HG02798 (cell line): ENCODE measurements around the gene INAFM2.

Experiments
- ATAC-seq: cut with Tn5 transposase; IDR thresholded peaks from one replicate; pipeline ENCODE4 v1.9.1; 2021; ENCODE audit warnings: mild to moderate bottlenecking; ENCODE audit not compliant: unreplicated experiment, poor library complexity

The INAFM2 gene

DNA sequence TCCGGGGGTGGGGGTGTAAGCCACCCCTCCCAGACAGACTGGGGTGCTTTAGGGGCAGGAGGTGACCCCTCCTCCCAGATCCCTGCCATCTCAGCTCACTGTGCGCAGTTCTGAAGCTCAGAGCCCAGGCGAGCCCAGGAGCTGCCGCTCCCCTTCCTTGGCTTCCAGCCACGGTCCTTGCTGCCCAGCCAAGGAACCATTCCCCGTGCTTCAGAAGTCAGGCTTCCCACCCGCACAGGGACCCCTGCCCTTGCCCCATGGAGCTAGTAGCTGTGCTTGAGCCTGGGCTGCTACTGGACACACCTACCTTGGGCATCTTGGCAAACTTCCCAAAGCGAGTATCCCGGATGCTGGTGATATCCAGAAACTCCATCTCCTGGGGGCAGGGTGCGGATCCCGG lies 20.5 kb upstream of the INAFM2 start:
- ATAC-seq = no peak

DNA sequence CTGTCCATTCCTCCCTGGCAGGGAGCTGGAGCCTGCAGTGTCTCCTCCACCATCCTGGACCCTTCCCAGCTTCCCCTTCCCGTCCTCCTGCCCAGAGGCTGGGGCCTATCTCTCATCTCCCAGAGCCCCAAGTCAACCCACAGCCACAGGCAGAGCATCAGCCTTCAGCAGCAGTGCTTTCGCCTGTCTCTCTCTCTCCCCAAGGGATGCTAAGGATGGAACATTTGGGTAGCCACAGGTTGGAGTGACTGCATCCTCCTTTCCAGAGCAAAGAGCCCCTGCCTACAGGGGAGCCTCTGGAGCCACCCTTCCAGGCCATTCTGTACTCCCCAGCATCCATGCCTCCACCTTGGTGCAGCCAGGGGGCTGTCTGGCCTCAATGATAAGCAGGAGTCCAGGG lies 19.9 kb upstream of the INAFM2 start:
- no peak for ATAC-seq

DNA sequence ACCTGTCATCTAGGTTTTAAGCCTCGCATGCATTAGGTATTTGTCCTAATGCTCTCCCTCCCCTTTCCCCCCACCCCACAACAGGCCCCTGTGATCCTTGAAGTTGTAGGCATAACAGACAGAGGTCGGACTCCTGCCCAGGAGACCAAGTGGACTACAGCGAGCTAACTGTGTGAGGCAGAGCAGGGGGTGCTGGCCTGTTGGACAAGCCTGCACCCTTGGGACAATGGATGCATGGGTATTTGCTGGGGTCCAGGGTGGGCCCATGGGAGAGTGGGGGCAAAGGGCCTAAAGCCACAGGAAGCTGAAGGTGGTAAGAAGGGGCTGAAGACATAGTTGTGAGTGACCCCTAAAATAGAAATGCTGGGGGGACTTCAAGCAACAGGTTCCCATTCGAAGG lies 18.2 kb upstream of the INAFM2 start:
- ATAC-seq = no peak

DNA sequence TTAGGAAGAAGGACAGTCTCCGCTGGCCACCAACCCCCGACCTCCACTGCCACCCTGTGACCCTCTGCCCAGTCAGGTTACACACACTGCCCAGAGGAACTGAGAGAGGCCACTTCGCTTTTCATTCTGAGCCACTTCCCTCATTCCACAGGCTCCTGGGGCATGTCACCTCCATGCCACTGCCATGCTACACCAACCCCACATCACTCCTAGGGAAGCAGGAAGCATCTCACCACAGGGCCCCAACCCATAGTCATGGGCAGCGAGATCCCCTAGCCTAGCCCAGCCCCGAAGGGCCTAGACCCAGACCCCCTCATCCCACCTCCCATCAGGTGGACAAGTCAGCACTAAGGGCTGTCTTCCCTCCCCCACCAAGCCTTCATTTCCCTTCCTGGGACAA lies 17.1 kb upstream of the INAFM2 start:
- no peak for ATAC-seq

DNA sequence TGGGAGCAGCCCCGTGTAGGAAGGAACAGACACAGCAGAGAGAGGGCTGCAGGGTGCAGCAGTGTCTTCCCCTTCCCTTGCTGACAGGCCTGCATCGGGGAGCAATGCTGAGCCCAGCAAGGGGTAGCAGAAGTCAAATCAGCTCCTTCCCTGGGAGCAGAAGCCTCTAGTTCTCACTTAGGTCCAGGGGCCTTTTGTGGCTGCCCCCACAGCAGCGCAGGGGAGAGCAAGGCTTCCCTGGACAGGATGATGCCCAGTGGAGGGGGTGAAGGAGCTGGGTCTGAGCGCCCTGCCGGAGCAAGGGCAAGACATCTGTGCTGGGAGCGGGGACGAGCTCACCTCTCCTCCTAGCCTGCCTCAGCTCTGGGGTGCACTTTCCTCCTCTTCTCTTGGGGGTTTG lies 16.6 kb upstream of the INAFM2 start:
- no peak for ATAC-seq

DNA sequence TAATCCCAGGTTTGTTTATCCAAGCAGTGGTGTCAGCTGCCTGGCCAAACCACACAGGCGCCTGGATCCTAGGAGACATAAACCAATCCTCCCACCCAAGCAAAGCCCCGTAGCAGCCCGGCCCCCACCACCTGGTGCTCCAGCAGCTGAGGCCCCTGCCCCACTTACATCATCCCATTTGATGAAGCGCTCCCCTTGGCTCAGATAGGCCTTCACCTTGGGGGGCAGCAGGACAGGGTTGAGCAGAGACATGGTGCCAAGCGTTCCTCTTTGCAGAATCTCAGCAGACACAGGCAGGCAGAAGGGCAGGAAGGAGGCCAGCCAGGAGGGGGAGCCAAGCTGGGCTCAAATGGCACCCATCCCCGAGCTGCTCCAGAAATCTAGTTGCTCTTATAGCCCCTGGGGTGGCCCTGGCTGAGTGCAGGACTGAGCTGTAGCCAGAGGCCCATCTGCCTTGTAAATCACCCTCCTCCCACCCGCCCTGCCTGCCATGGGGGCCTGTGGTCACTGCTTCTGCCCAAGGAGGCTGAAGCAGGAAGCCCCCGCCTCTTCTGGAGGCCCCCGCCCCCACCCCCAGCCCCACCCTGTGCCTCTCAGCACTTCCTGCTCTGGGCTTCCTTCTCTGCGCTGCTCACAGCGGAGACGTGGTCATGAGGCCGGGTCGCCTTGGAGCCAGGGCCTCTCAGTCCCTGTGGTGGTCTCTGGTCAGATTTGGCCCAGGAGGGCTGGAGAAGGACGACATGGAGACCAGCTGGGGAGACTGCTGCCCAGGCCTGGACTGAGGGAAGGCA lies 15.9 kb upstream of the INAFM2 start, which contains the start of gene PLCB2:
PLCB2 (minus strand) TSS at position 515 of the 791 bp plus-strand sequence; CDS start at position 252, 263 bp downstream.
- peak; percentile 50 for ATAC-seq

DNA sequence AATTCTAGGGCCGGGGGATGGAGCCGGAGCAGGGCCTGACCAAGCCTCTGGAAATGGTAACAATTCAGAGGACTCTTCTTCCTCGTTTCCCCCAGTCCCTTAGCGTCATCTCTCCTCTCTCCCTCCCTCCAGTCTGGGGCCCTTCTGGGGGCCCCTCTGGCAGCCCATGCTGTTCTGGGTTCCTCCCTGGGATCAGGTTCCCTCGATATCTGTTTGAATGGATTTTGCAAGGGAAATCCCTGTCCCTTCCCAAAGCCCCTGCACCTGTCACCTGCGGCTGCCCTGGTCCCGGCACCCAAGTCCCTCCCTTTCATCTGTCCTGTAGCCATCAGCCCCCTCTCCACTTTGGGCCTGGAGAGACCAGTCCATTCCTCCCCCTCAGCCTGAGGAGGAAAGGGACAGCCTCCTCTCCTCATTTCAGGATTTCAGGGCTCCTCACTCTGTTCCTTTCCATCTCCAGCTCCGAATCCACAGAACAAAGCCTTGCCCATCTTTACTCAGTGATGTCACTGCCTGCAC lies 14.1 kb upstream of the INAFM2 start:
- ATAC-seq = no peak

DNA sequence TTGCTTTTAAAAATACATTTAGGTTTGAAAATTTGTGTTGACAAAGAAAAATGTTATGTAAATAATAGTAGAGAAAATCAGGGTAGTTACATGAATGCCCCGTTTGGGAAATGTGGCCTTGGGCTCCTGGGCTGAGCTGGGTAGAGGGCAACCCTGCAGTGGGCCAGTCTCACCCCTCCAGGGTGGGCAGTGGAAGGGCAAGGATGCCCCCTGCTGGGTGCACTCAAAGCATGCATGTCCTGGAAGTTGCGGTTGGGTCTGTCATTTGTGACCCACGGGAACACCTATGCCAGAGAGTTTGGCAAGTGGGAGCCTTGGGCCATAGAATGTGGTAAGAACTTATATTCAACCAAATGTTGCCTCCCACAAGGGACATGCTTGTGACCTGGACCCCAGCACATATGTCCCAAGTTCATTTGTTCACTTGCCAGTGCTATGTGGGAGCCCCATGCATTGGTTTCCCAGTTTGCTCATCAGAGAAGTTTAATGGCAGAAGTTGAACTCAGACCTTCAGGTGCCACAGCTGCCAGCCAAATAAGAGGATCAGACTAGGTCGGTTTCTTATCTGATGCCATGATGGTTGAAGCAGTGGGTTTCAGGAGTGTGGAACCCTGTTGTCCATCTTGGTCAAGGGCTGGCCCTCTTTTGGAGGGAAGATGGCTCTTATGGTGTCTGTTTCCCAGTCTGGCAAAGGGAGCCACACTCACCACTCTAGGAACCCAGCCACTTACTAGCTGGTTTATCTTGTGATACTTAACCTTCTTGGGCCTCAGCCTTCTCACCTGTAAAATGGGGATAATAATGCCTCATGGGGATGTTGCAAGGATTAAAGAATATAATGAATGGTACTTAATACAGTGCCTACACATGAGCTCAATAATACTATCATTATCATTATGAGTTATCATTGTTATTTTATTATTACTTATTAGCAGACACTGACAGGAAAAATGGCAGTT lies 13.2 kb upstream of the INAFM2 start:
- no peak for ATAC-seq

DNA sequence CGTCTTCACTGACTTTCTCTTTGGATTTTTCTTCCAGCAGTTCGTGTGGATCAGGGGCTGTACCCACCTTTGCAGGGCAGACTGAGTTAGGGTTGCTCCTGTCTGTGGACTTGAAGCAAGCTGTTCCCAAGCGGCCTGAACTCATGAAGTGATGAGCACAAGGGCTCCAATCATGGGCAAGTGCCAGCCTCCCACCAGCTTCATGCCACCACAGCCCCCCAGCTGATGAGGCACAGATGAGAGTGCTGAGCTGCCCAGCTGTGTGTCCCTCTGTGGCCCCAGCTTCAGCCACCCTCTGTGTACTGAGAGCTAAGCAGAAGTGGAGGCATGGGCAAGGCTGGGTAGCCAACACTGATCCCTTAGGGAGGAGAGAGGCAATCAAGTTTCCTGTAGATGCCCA lies 12.5 kb upstream of the INAFM2 start:
- no peak for ATAC-seq

DNA sequence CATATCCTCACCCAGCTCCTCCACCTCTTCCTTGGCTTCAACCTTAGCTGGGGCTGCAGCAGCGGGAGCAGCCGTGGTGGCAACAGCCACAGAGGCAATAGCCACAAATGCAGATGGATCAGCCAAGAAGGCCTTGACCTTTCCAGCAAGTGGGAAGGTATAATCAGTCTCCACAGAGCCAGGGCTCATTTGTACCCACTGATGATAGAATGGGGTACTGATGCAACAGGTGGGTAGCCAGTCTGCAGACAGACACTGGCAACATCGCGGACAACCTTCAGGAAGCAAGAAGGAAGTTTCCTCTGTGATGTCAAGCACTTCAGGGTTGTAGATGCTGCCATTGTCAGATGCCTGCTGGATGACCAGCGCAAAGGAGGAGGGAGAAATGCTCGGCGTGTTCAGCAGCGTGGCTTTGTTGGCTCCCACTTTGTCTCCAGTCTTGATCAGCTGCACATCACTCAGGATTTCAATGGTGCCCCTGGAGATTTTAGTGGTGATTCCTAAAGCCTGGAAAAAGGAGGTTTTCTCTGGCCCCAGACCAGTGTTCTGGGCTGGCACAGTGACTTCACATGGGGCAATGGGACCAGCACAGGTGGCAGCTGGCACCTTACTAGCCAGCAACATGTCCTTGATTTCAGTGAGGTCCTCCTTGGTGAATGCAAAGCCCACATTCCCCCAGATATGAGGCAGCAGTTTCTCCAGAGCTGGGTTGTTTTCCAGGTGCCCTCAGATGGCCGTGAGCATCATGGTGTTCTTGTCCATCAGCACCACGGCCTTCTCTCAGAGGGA lies 10.9 kb upstream of the INAFM2 start:
- ATAC-seq = no peak

DNA sequence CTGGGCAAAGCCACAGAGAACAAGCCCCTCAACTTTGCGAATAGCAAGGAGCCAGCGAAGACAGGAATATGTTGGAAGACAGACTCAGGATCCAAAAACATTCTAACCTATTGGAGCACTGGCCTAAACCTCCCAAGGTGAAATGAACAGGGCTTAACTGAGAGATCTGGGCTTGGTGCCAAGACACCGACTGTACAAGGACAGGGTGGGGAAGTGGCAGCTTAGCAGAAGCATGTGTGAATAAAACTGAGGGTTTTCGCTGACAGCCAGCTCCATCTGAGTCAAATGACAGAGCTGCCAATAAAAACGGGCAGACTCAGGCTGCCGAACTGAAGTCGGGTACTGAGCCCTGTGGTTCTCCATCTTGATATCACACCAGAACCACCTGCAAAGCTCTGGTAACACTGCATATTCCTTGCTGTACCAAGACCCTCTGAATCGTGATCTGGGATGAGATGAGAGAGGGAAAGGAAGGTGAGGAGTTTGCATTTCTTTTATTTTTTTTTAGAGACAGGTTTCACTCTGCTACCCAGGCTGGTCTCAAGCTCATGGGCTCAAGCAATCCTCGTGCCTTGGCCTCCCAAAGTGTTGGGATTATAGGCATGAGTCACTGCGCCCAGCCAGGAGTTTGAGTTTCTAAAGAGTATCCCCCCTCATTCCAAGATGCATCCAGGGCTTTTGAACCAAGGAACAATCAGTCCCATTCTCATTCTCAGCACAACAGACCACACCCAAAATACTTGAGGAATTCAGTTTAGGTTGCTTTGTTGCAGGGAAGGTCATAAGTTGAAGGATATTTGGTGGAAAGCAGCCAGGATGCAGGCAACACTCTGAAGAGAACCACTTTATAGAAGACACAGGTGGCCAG lies 9.7 kb upstream of the INAFM2 start:
- no peak for ATAC-seq

DNA sequence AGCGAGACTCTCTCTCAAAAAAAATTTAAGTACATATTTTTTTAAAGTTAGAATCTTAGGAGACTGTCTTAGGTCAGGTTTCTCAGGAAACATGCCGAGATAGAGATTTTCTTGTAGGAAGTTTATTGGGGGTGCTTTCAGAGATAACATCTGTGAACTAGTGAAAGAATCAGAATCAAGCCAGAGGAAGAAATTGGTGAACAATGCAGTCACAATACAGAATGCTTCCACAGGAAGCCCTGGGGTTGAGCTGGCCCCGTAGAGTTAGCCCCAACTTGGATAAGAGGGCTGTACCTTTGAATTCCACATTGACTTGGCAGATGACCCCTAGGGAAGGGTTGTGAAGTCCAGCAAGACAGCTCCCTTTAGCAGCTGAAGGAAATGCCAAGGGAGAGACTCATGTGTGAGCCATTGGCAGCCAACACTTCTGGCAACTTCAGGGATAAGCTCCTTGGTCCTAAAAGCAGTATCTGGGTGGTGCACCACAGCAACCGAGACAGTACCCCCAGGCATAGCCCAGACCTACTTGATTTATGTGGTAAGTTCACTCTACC lies 8.7 kb upstream of the INAFM2 start:
- no peak for ATAC-seq

DNA sequence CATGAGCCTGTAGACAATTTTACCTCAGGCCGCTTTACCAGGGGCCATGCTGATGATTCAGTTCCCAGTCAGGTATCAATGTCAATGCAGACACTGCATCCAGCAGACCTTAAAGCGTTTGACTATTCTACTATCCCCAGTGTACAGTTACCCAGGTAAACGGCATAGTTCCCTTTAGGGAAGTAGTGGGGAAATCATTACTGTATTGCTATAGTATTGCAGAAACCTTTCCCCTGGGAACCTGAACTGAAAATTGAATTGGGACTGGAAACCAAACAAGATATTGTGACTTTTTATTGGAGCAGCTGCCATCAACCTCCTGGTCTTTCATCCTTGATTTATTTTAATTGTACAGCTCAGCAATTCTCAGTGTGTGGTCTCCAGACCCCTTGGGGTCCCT lies 6.6 kb upstream of the INAFM2 start:
- no peak for ATAC-seq

DNA sequence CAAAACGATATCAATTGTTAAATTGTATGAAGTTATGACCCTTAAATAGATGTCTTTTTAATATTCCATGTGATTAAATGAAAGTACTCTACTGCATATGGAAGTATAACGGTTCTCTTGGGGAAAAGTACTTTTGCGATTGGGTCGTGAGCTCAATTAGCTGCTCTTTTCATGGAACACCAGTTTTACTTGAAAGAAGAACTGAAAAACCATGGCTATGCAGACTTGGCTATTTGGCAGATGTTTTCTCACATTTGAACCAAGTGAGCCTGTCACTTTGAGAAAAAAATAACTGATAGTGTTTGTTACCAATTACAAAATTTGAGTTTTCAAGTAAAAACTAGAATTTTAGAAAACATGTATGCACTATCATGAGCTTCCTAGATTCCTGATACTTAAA lies 5.9 kb upstream of the INAFM2 start:
- ATAC-seq = no peak

DNA sequence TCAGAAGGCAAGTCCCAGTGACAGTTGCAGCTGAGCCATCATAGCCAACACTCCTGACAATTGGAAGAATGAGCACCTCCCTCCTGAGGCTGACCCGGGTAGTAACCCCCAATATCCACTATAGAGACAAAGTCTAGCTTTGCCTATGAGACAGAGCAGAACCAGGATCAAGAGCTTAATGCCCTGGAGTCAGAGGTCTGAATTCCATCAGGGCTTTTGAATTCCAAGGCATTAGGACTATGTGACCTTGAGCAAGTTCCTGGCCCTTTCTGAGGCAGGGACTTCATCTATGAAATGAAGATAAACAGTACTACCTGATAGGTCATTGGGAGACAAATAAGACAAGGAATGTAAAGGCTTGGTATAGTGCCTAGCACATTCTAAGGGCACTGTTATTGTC lies 3.1 kb upstream of the INAFM2 start:
- no peak for ATAC-seq

DNA sequence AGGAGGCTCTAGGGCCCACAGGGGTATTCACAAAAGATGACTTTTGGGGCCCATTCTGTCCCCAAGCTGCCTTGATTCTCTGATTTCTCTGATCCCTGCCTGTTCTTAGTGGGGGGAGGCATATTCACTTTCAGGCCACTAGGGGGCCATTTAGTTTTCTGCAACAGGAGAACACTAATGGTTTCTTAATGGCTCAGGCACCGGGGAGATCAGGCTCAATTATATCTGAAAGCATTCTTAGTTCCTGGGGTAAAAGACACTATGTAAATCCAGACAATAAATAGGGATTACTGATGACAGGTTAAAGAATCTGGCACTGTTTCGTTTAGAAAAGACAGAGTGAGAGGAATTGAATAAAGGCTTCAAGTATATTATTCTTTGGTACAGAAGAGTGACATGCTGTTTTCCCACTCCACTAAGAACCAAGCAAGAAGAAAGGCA lies 2.5 kb upstream of the INAFM2 start:
- no peak for ATAC-seq

DNA sequence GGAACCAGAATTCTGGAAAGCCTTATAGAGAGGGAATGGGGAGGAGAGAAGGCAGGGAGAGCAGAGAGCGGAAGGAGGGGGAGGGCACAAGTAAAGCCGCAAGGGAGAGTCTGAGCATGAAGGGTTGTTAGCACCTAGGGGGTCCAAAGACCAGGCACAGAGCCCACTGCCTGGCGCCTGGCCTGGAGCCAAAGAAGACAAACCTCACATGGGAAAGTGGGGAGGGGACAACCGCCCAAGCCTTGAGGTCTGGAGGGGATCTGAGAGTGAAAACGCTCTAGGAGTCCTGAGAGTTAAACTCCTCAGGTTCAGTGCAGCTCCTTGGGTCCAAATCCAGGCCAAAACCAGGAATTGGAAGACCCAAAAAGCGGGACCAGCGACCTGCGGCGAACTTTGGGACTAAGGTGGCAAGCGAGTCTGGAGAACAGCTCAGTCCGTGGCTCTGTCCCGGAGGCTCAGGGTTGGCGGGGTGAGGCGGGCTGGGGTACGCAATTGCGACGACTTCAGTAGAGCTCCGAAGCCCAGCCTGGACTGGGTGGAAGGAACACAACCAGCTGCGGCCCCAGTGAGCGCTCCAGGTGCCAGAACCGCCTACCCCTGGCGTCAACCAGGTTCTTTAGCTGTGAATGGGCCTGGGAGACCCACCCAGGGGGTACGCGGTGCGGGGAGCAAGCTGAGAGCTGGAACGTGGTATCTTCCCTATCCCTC lies 807 bp upstream of the INAFM2 start:
- no peak for ATAC-seq
